Liver (tissue), 3 donors: ENCODE results near the gene NKD1.

Source experiments
- CTCF ChIP-seq: fragments of 150-350 bp; IDR thresholded peaks from 2 replicates; pipeline ENCODE4 v1.5.1; 2017; ENCODE audit warnings: improper control_type of control experiment, low read depth, low read length; ENCODE audit not compliant: missing input control
- GABPA ChIP-seq, 2 donors: IDR thresholded peaks in 1 of 2; conservative IDR thresholded peaks in 1 of 2; 2 replicates each; pipeline ENCODE4 v1.6.1; 2016; ENCODE audit warnings: antibody characterized with exemption in 2 of 2, mild to moderate bottlenecking in 1 of 2, moderate library complexity in 1 of 2
- YY1 ChIP-seq: IDR thresholded peaks from 2 replicates; pipeline ENCODE4 v1.6.1; 2016; ENCODE audit warnings: antibody characterized with exemption, mild to moderate bottlenecking
- donor health status: healthy.
- donor health status: healthy.

- no peak for TF ChIP-seq YY1
- no peak for TF ChIP-seq GABPA (IDR thresholded peaks at IDR 0.05 in 1 of 2, conservative IDR thresholded peaks at IDR 0.05 in 1 of 2)
- TF ChIP-seq CTCF, result no peak
Measured at GRCh38 chr16:50520451-50521245, 27.5 kb upstream of the NKD1 start.
